ENCODE data around the gene PPFIBP1.
A peak's percentile ranks its signal among the peaks of the same experiment; 100 is the strongest.

PPFIBP1 gene

GRCh38 chr12:27693403-27693802 lies 169.4 kb downstream of the PPFIBP1 start:
- in situ Hi-C loops (cut with MboI; ENCODE audit: low sequenced_read_pairs, unreplicated experiment), result no loop called here
- no peak for TF ChIP-seq CTCF (IDR thresholded peaks at IDR 0.05; ENCODE audit: borderline replicate concordance, control extremely low read depth, extremely low read depth, insufficient read depth, missing control alignments)
- no peak for DNase-seq (ENCODE audit: low spot score)

- no peak for DNase-seq (ENCODE audit: low spot score)
- TF ChIP-seq CTCF (IDR thresholded peaks at IDR 0.05; ENCODE audit: borderline replicate concordance, control extremely low read depth, extremely low read depth, insufficient read depth, missing control alignments), result no peak
- in situ Hi-C loops (cut with MboI; ENCODE audit: low sequenced_read_pairs, unreplicated experiment), result no loop called here
These were observed 171.7 kb downstream of the PPFIBP1 start for GRCh38 chr12:27695556-27696292.

GRCh38 chr12:27696293-27696652 lies 172.3 kb downstream of the PPFIBP1 start, which contains the start of gene REP15:
REP15 (plus strand) TSS chr12:27696447; CDS start chr12:27696563, 116 bp downstream.
- no peak for TF ChIP-seq CTCF (IDR thresholded peaks at IDR 0.05; ENCODE audit: borderline replicate concordance, control extremely low read depth, extremely low read depth, insufficient read depth, missing control alignments)
- in situ Hi-C loops (cut with MboI; ENCODE audit: low sequenced_read_pairs, unreplicated experiment), result no loop called here
- no peak for DNase-seq (ENCODE audit: low spot score)

DNA sequence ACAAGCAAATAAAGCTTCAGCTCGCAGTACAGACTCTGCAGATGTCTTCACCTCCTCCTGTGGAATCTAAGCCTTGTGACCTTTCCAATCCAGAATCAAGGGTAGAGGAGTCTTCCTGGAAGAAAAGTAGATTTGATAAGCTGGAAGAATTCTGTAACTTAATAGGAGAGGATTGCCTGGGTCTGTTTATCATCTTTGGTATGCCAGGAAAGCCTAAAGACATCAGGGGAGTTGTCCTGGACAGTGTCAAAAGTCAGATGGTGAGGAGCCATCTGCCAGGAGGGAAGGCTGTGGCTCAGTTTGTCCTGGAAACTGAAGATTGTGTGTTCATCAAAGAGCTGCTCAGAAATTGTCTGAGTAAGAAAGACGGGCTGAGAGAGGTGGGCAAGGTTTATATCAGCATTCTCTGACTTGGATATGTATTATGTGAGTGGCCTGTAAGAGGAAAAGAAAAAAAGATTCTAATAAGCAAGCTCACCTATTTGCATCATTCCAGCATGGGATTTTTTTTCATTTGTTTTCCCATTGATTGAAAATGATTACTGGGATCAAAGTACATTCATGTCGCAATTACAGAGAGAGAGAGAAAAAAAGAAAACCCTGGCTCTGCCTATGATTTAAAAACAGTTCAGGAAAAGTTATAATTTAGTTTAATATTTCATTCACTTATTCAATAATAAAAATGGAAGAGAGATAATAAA lies 173.0 kb downstream of the PPFIBP1 start:
- TF ChIP-seq CTCF (IDR thresholded peaks at IDR 0.05; ENCODE audit: borderline replicate concordance, control extremely low read depth, extremely low read depth, insufficient read depth, missing control alignments), result no peak
- in situ Hi-C loops (cut with MboI; ENCODE audit: low sequenced_read_pairs, unreplicated experiment), result no loop called here
- no peak for DNase-seq (ENCODE audit: low spot score)

- DNase-seq (ENCODE audit: low spot score), result peak; percentile 73
- in situ Hi-C loops (cut with MboI; ENCODE audit: low sequenced_read_pairs, unreplicated experiment), result no loop called here
- peak; percentile 74 for TF ChIP-seq CTCF (IDR thresholded peaks at IDR 0.05; ENCODE audit: borderline replicate concordance, control extremely low read depth, extremely low read depth, insufficient read depth, missing control alignments)
These were observed 179.9 kb downstream of the PPFIBP1 start for GRCh38 chr12:27703720-27704452.

DNA sequence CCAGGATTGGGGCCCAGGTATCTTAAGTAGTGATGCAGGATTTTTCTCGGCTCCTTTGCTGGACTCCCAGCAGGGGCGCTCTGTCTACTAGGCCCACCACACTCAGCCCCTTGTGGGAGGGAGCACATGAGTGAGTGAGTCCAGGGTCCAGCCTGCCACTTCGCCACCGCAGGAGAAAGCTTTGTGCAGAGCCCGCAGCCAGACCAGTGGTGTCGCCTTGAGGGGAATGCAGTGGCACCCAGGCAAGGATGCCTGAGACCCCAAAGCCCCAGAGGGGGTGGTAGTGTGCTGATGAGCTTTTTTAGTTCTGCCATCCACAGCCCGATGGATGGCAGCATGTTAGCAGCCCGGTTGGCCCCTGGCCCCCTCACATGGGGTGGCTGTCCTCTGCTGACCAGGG lies 181.3 kb downstream of the PPFIBP1 start:
- in situ Hi-C loops (cut with MboI; ENCODE audit: low sequenced_read_pairs, unreplicated experiment), result no loop called here
- no peak for DNase-seq (ENCODE audit: low spot score)
- no peak for TF ChIP-seq CTCF (IDR thresholded peaks at IDR 0.05; ENCODE audit: borderline replicate concordance, control extremely low read depth, extremely low read depth, insufficient read depth, missing control alignments)

All from GM13976 (cell line).